HCT116 (cell line): ENCODE results near the gene KCTD19. TPM values are rescaled to one million over a fixed set of nuclear protein-coding genes. Genes with fewer than 3 reads are reported as not detected.

ENCODE experiments used
- ATAC-seq: fragments of 200-7000 bp; cut with Tn5 transposase; 2 replicates; pipeline ENCODE4 v1.9.1; 2020; ENCODE audit warnings: mild to moderate bottlenecking, moderate library complexity
- BruUV-seq: library from RNA; stranded (reverse); fragments of 400-500 nt; replicated peaks from 2 replicates; lab custom pipeline; 2021; lab: Mats Ljungman, UMichigan
- CTCF ChIA-PET: fragments of 300-600 bp; sonication (Branson Sonifier 250); formaldehyde crosslinking; loops from one replicate; lab custom pipeline; 2021; ENCODE audit warnings: antibody characterized with exemption; lab: Charles Lee
- POLR2A ChIA-PET: fragments of 300-600, 350-600 bp; sonication (Branson Sonifier 250); formaldehyde crosslinking; loops from one replicate; lab custom pipeline; 2021; ENCODE audit warnings: antibody characterized with exemption; lab: Charles Lee
- RAD21 ChIA-PET, 2 experiments: fragments of 300-600 bp; sonication (Branson Sonifier 250); formaldehyde crosslinking; loops; one replicate each; lab custom pipeline; 2023; ENCODE audit warnings: low total read pairs in 2 of 2; ENCODE audit not compliant: uncharacterized antibody in 2 of 2, unreplicated experiment in 2 of 2, low non-redundant PET in 1 of 2; lab: Charles Lee
- DNase-seq: peaks from one replicate; pipeline ENCODE4 v3.0.0-alpha.2; 2010; ENCODE audit warnings: low read depth, low spot score
- H2AFZ ChIP-seq: fragments of 200-600 bp; shearing (Covaris generic), sonication (generic); 2 replicates; pipeline ENCODE4 v1.6.1; 2017; ENCODE audit warnings: low read depth, mixed run types, mixed read lengths, antibody characterized with exemption, low read length; ENCODE audit not compliant: poor library complexity, severe bottlenecking
- H3K27ac ChIP-seq: 2 replicates; pipeline ENCODE4 v1.5.1; 2012; ENCODE audit warnings: low read depth, low read length
- H3K27me3 ChIP-seq: fragments of 200-600 bp; sonication (generic); 2 replicates; pipeline ENCODE4 v1.6.1; 2016; ENCODE audit warnings: mixed run types, low read length, mixed read lengths; ENCODE audit not compliant: insufficient read depth
- H3K36me3 ChIP-seq, 2 experiments: fragments of 200-500 bp in 1 of 2; fragments of 200-600 bp in 1 of 2; sonication (Bioruptor generic) in 1 of 2; sonication (generic) in 1 of 2; 2 replicates each; pipeline versions ENCODE4 v1.5.1 to v1.6.1; 2014 to 2016; ENCODE audit warnings: low read length in 2 of 2, inconsistent platforms in 1 of 2, mixed read lengths in 1 of 2, mixed run types in 1 of 2; ENCODE audit not compliant: insufficient read depth in 2 of 2, control insufficient read depth in 1 of 2
- H3K4me1 ChIP-seq, 2 experiments: fragments of 200-600 bp in 1 of 2; sonication (generic) in 1 of 2; 2 replicates each; pipeline versions ENCODE4 v1.5.1 to v1.6.1; 2012 to 2017; ENCODE audit warnings: low read length in 2 of 2, inconsistent platforms in 1 of 2, mild to moderate bottlenecking in 1 of 2, mixed read lengths in 1 of 2, mixed run types in 1 of 2, moderate library complexity in 1 of 2; ENCODE audit not compliant: insufficient read depth in 2 of 2, control insufficient read depth in 1 of 2
- H3K4me2 ChIP-seq: fragments of 200-600 bp; sonication (generic); 2 replicates; pipeline ENCODE4 v1.6.1; 2017; ENCODE audit warnings: mixed run types, low read length, mixed read lengths
- H3K4me3 ChIP-seq, 2 experiments: fragments of 200-600 bp in 1 of 2; sonication (generic) in 1 of 2; replicated peaks in 1 of 2; 2 replicates each; pipeline ENCODE4 v1.5.1; 2011 to 2016; ENCODE audit warnings: low read length in 2 of 2, control low read depth in 1 of 2, low read depth in 1 of 2, mild to moderate bottlenecking in 1 of 2, mixed read lengths in 1 of 2, mixed run types in 1 of 2
- H3K79me2 ChIP-seq: fragments of 200-600 bp; sonication (generic); 2 replicates; pipeline ENCODE4 v1.6.1; 2017; ENCODE audit warnings: mild to moderate bottlenecking, mixed run types, low read length, moderate library complexity, mixed read lengths; ENCODE audit not compliant: insufficient read depth
- H3K9ac ChIP-seq: fragments of 200-600 bp; sonication (generic); 2 replicates; pipeline ENCODE4 v1.6.1; 2016; ENCODE audit warnings: low read length, mixed read lengths
- H3K9me2 ChIP-seq: fragments of 200-600 bp; sonication (generic), shearing (Covaris generic); 2 replicates; pipeline ENCODE4 v1.6.1; 2017; ENCODE audit warnings: mixed run types, mild to moderate bottlenecking, moderate library complexity; ENCODE audit not compliant: insufficient read depth
- H3K9me3 ChIP-seq, 2 experiments: fragments of 200-500 bp in 1 of 2; fragments of 200-600 bp in 1 of 2; sonication (Bioruptor generic) in 1 of 2; sonication (generic) in 1 of 2; 2 replicates each; pipeline ENCODE4 v1.6.1; 2014 to 2017; ENCODE audit warnings: low read length in 2 of 2, mixed read lengths in 2 of 2, inconsistent platforms in 1 of 2, low read depth in 1 of 2, mild to moderate bottlenecking in 1 of 2, mixed run types in 1 of 2, moderate library complexity in 1 of 2; ENCODE audit not compliant: control insufficient read depth in 1 of 2, insufficient read depth in 1 of 2
- H4K20me1 ChIP-seq: fragments of 200-600 bp; sonication (generic), shearing (Covaris generic); 2 replicates; pipeline ENCODE4 v1.6.1; 2017; ENCODE audit warnings: mixed run types, mild to moderate bottlenecking, moderate library complexity; ENCODE audit not compliant: insufficient read depth
- CBX3 ChIP-seq: IDR thresholded peaks from 2 replicates; pipeline ENCODE4 v1.6.1; 2012; ENCODE audit warnings: low read depth
- CEBPB ChIP-seq: IDR thresholded peaks from 2 replicates; pipeline ENCODE4 v1.6.1; 2012; ENCODE audit warnings: low read depth
- CTCF ChIP-seq, 3 experiments: fragments of 200-600 bp in 1 of 3; sonication (generic) in 1 of 3; IDR thresholded peaks in 2 of 3; conservative IDR thresholded peaks in 1 of 3; 2 replicates each; pipeline ENCODE4 v1.5.1; 2012 to 2017; ENCODE audit warnings: low read depth in 2 of 3, low read length in 2 of 3, antibody characterized with exemption in 1 of 3, borderline replicate concordance in 1 of 3, control low read depth in 1 of 3, mild to moderate bottlenecking in 1 of 3, mixed read lengths in 1 of 3, mixed run types in 1 of 3, moderate library complexity in 1 of 3; ENCODE audit not compliant: insufficient read depth in 1 of 3
- EGR1 ChIP-seq: IDR thresholded peaks from 2 replicates; pipeline ENCODE4 v1.6.1; 2012; ENCODE audit warnings: low read depth
- ELF1 ChIP-seq: IDR thresholded peaks from 2 replicates; pipeline ENCODE4 v1.6.1; 2012; ENCODE audit warnings: low read depth, borderline replicate concordance
- EZH2phosphoT487 ChIP-seq: fragments of 200-600 bp; IDR thresholded peaks from 2 replicates; pipeline ENCODE4 v1.6.1; 2018; ENCODE audit warnings: antibody characterized with exemption, borderline replicate concordance
- FOSL1 ChIP-seq: IDR thresholded peaks from 2 replicates; pipeline ENCODE4 v1.6.1; 2012; ENCODE audit warnings: low read depth
- JUND ChIP-seq: IDR thresholded peaks from 2 replicates; pipeline ENCODE4 v1.6.1; 2012
- MAX ChIP-seq: IDR thresholded peaks from 2 replicates; pipeline ENCODE4 v1.6.1; 2012
- POLR2AphosphoS5 ChIP-seq: IDR thresholded peaks from 2 replicates; pipeline ENCODE4 v1.6.1; 2011; ENCODE audit warnings: mild to moderate bottlenecking, low read depth, low read length, moderate library complexity
- RAD21 ChIP-seq: IDR thresholded peaks from 2 replicates; pipeline ENCODE4 v1.6.1; 2012; ENCODE audit warnings: low read depth, mild to moderate bottlenecking
- SIN3A ChIP-seq: IDR thresholded peaks from 2 replicates; pipeline ENCODE4 v1.6.1; 2012; ENCODE audit warnings: low read depth
- TCF7L2 ChIP-seq: IDR thresholded peaks from 2 replicates; pipeline ENCODE4 v1.7.0; 2011; ENCODE audit warnings: borderline replicate concordance, inconsistent platforms; ENCODE audit not compliant: insufficient read depth, insufficient read length; ENCODE audit errors: extremely low read depth
- YY1 ChIP-seq: IDR thresholded peaks from 2 replicates; pipeline ENCODE4 v1.6.1; 2011; ENCODE audit warnings: low read length, low read depth, moderate library complexity, mild to moderate bottlenecking; ENCODE audit not compliant: insufficient replicate concordance; ENCODE audit errors: extremely low read depth
- ZFX ChIP-seq: fragments of 450-650 bp; IDR thresholded peaks from 2 replicates; pipeline ENCODE4 v1.6.1; 2017
- intact Hi-C: fragments of 100-400 bp; cut with micrococcal nuclease; formaldehyde crosslinking; loops from 2 replicates; pipeline ENCODE4 v1.10.0; 2022
- total RNA-seq: library from RNA; stranded (reverse); gene quantifications from one replicate; pipeline ENCODE4 v1.2.1, GENCODE V29; 2021; ENCODE audit not compliant: unreplicated experiment
- TF ChIP-seq, protein P1 (sequence below): IDR thresholded peaks from 2 replicates; pipeline ENCODE4 v1.6.1; 2011; ENCODE audit warnings: mild to moderate bottlenecking, low read length, moderate library complexity; ENCODE audit not compliant: insufficient replicate concordance; ENCODE audit errors: extremely low read depth

KCTD19 gene
- total RNA-seq, 1 experiment from 2014 or later: not detected

GRCh38 chr16:67250045-67250327 is 76.6 kb downstream of the KCTD19 start:
- Histone ChIP-seq H3K9ac (no peak overlapping the region), H3K4me3 (no peak overlapping the region), H4K20me1 (no peaks in the 10 kb centered on the region), H2AFZ (no peak overlapping the region), H3K27ac (no peak overlapping the region), H3K9me2 (no peaks in the 10 kb centered on the region), H3K4me2 (peak overlapping the region; percentile 94; the same call in 1 of the 2 replicates), H3K4me1 (peaks cover 15 to 39% of the 10 kb centered on the region in 2 experiments), H3K79me2 (peaks cover 11% of the 10 kb centered on the region), H3K9me3 (no peaks in the 10 kb centered on the region), H3K36me3 (no peaks in the 10 kb centered on the region; a peak in 1 of 4 replicates), H3K27me3 (no peaks in the 10 kb centered on the region)
- TF ChIP-seq CEBPB: no peak
- TF ChIP-seq EGR1: no peak
- TF ChIP-seq, protein P1, sequence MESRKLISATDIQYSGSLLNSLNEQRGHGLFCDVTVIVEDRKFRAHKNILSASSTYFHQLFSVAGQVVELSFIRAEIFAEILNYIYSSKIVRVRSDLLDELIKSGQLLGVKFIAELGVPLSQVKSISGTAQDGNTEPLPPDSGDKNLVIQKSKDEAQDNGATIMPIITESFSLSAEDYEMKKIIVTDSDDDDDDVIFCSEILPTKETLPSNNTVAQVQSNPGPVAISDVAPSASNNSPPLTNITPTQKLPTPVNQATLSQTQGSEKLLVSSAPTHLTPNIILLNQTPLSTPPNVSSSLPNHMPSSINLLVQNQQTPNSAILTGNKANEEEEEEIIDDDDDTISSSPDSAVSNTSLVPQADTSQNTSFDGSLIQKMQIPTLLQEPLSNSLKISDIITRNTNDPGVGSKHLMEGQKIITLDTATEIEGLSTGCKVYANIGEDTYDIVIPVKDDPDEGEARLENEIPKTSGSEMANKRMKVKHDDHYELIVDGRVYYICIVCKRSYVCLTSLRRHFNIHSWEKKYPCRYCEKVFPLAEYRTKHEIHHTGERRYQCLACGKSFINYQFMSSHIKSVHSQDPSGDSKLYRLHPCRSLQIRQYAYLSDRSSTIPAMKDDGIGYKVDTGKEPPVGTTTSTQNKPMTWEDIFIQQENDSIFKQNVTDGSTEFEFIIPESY: no peak
- no peak for TF ChIP-seq POLR2AphosphoS5
- CTCF ChIA-PET: interaction anchor here (4.4 kb wide), 1 partner anchor 10 kb away, joined by 17 read pairs; no protein-coding TSS in a partner anchor
- ATAC-seq: no peak
- no TSS peak for BruUV-seq
- RAD21 ChIA-PET: no interaction called here
- DNase-seq: no peak
- intact Hi-C loops: no loop called here
- POLR2A ChIA-PET: no interaction called here

- H3K79me2 ChIP-seq: peaks cover 17% of the 10 kb centered on the region
- H3K4me2 ChIP-seq: peak overlapping the region; percentile 94
- peak overlapping the region; percentile 87 for H3K9ac ChIP-seq
- no peaks in the 10 kb centered on the region for H4K20me1 ChIP-seq
- no TSS peak for BruUV-seq
- H3K36me3 ChIP-seq: no peaks in the 10 kb centered on the region
- no peaks in the 10 kb centered on the region for H3K27me3 ChIP-seq
- intact Hi-C loops: loop anchor here (5.0 kb wide), 1 partner anchor 168 kb away; the partner anchor contains the start of gene ZDHHC1
- ChIA-PET RAD21 (no interaction called here), CTCF (interaction anchor here (4.4 kb wide), 1 partner anchor 11 kb away, joined by 17 read pairs; no protein-coding TSS in a partner anchor), POLR2A (interaction anchor here (1.1 kb wide), 1 partner anchor 13 kb away, joined by 3 read pairs; no protein-coding TSS in a partner anchor)
- peak overlapping the region; percentile 92; the same call in 1 of the 2 replicates for H3K27ac ChIP-seq
- peaks cover 21 to 45% of the 10 kb centered on the region in 2 experiments for H3K4me1 ChIP-seq
- no peaks in the 10 kb centered on the region for H3K9me2 ChIP-seq
- H3K4me3 ChIP-seq: peak overlapping the region; percentile 71 to 92
- H3K9me3 ChIP-seq: no peaks in the 10 kb centered on the region
- no peak for DNase-seq
- no peak overlapping the region for H2AFZ ChIP-seq
- ATAC-seq: no peak
- no peak for TF ChIP-seq RAD21
- TF ChIP-seq EGR1: no peak
- no peak for TF ChIP-seq EZH2phosphoT487
- no peak for TF ChIP-seq POLR2AphosphoS5
- no peak for TF ChIP-seq SIN3A
- TF ChIP-seq CBX3: no peak
- TF ChIP-seq CTCF (IDR thresholded peaks at IDR 0.05 in 2 of 3, conservative IDR thresholded peaks at IDR 0.05 in 1 of 3; ENCODE audit: borderline replicate concordance in 1 of 3, insufficient read depth in 1 of 3, low read depth in 2 of 3, low read length in 2 of 3): no peak
- no peak for TF ChIP-seq YY1
- no peak for TF ChIP-seq TCF7L2
- TF ChIP-seq FOSL1: no peak
- TF ChIP-seq JUND: no peak
- no peak for TF ChIP-seq ELF1
- TF ChIP-seq MAX: no peak
- no peak for TF ChIP-seq ZFX
Measured at GRCh38 chr16:67249178-67250044, 77.1 kb downstream of the KCTD19 start.
